22Rv1 (cell line): ENCODE measurements around the gene KHNYN.
"Not testable (repeated sequence)": the region's sequence is repeated elsewhere in the genome, so short reads cannot be mapped to it uniquely, and the experiment has no call there.

ENCODE experiments used
- H3K27ac ChIP-seq: fragments of 450-650 bp; 2 replicates; pipeline ENCODE4 v1.5.1; 2017
- CTCF ChIP-seq: fragments of 450-650 bp; IDR thresholded peaks from 2 replicates; pipeline ENCODE4 v1.5.1; 2017; ENCODE audit warnings: mild to moderate bottlenecking
- ZFX ChIP-seq: fragments of 450-650 bp; IDR thresholded peaks from 2 replicates; pipeline ENCODE4 v1.6.1; 2017; ENCODE audit warnings: antibody characterized with exemption, borderline replicate concordance

KHNYN gene

GRCh38 chr14:24429395-24430142 lies at the start of gene KHNYN, which contains the start of gene CBLN3:
Gene KHNYN, plus strand, starts transcription at chr14:24429954. Its CDS starts 777 bp downstream, at chr14:24430731.
Gene CBLN3, minus strand, starts transcription at chr14:24429668. Its CDS starts 614 bp downstream, at chr14:24429054.
- H3K27ac ChIP-seq, result peak within 1 kb of the TSS; percentile 81
- TF ChIP-seq CTCF (no peak), ZFX (no peak)

GRCh38 chr14:24381363-24382063 lies 48.2 kb upstream of the KHNYN start:
- no peak overlapping the region for H3K27ac ChIP-seq
- no peak for TF ChIP-seq ZFX
- TF ChIP-seq CTCF, result no peak

- no peak overlapping the region for H3K27ac ChIP-seq
Observed at GRCh38 chr14:24382064-24382371, 47.7 kb upstream of the KHNYN start.

GRCh38 chr14:24384169-24384568 lies 45.6 kb upstream of the KHNYN start:
- H3K27ac ChIP-seq, result no peak overlapping the region
- no peak for TF ChIP-seq ZFX
- no peak for TF ChIP-seq CTCF

More at GRCh38 chr14:24382064-24382371, 47.7 kb upstream of the KHNYN start:
- no peak for TF ChIP-seq ZFX
- TF ChIP-seq CTCF, result no peak

GRCh38 chr14:24385524-24385923 lies 44.2 kb upstream of the KHNYN start:
- no peak overlapping the region for H3K27ac ChIP-seq
- TF ChIP-seq ZFX (no peak), CTCF (no peak)

GRCh38 chr14:24387009-24387345 lies 42.8 kb upstream of the KHNYN start:
- TF ChIP-seq ZFX, result no peak
- TF ChIP-seq CTCF, result no peak
- H3K27ac ChIP-seq, result no peak overlapping the region

GRCh38 chr14:24387579-24387978 lies 42.2 kb upstream of the KHNYN start:
- H3K27ac ChIP-seq, result not testable (repeated sequence)
